ENCODE measurements around the gene SELENOF. TPM values are rescaled to one million over a fixed set of nuclear protein-coding genes. Genes with fewer than 3 reads are reported as not detected.
"Not testable (repeated sequence)": the region's sequence is repeated elsewhere in the genome, so short reads cannot be mapped to it uniquely, and the experiment has no call there.

SELENOF gene
- total RNA-seq, 1 donor, result 275 TPM

- TF ChIP-seq CTCF (IDR thresholded peaks at IDR 0.05; ENCODE audit: insufficient read depth, low read depth, low read length), result no peak
- no peak overlapping the region for H3K4me3 ChIP-seq (ENCODE audit: low read depth, low read length)
- no peak for DNase-seq (ENCODE audit: low read depth)
Observed at GRCh38 chr1:86875722-86876121, 38.2 kb downstream of the SELENOF start.

DNA sequence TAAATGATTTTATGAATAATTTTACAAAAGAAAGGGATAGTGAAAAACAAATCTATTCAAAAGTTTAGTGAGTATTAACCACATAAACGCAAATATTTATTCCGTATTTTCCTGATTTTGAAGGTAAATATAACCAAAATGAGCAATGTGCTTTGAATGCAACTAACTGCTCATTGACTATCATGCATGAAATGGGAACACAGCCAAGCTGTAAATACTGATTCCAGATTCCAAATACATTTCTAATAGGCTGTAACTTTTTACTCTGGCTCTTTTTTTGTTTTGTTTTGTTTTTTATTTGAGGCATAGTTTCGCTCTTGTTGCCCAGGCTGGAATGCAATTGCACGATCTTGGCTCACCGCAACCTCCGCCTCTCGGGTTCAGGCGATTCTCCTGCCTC lies 41.8 kb downstream of the SELENOF start:
- peak; percentile 15 for DNase-seq (ENCODE audit: low read depth)
- no peak overlapping the region for H3K4me3 ChIP-seq (ENCODE audit: low read depth, low read length)
- TF ChIP-seq CTCF (IDR thresholded peaks at IDR 0.05; ENCODE audit: insufficient read depth, low read depth, low read length), result no peak

DNA sequence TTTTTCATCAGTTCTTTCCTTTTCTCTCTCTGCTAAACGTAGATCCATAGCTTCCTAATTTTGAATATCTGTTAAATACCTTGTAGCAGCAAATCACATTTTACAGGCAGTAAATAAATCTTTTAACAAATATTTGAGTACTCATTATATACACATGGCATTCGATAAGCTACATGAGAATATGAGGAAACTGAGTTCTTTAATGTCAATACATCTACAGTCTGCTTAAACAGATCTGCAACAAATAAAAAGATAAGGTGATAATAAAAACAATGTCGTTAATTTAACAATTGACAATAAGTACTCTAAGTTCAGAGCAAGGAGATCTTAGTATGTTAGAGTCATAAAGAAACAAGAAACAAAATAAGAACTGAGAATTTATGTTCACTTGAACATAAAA lies 42.9 kb downstream of the SELENOF start:
- TF ChIP-seq CTCF (IDR thresholded peaks at IDR 0.05; ENCODE audit: insufficient read depth, low read depth, low read length), result no peak
- no peak for DNase-seq (ENCODE audit: low read depth)
- H3K4me3 ChIP-seq (ENCODE audit: low read depth, low read length), result no peak overlapping the region

- peak; percentile 31 for DNase-seq (ENCODE audit: low read depth)
- no peak overlapping the region for H3K4me3 ChIP-seq (ENCODE audit: low read depth, low read length)
- no peak for TF ChIP-seq CTCF (IDR thresholded peaks at IDR 0.05; ENCODE audit: insufficient read depth, low read depth, low read length)
Observed at GRCh38 chr1:86868477-86868876, 45.4 kb downstream of the SELENOF start.

GRCh38 chr1:86867278-86867677 lies 46.6 kb downstream of the SELENOF start:
- H3K4me3 ChIP-seq (ENCODE audit: low read depth, low read length); DNase-seq (ENCODE audit: low read depth): not testable (repeated sequence)

GRCh38 chr1:86866665-86867064 lies 47.3 kb downstream of the SELENOF start:
- H3K4me3 ChIP-seq (ENCODE audit: low read depth, low read length), result no peak overlapping the region
- TF ChIP-seq CTCF (IDR thresholded peaks at IDR 0.05; ENCODE audit: insufficient read depth, low read depth, low read length), result no peak
- DNase-seq (ENCODE audit: low read depth), result peak; percentile 77

DNA sequence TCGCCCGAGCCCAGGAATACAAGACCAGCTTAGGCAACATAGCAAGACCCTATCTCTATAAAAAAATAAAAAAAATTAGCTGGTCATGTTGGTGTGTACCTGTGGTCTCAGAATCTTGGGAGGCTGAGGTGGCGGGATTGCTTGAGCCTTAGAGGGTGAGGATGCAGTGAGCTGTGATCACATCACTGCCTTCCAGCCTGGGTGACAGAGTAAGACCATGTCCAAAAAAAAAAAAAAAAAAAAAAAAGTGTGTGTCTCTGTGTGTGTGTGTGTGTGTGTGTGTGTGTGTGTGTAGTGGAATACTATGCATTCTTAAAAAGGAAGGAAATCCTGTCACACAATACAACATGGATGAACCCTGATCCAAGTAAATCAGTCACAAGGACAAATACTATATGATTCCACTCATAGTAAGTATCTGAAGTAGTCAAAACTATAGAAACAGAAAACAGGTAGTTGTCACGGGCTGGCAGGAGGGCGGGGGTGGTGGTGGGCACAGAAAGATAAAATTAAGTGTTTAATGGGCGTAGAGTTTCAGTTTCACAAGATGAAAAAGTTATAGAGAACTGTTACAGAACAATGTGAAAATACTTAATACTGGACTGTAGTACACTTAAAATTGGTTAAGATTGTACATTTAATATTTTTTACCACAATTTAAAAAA lies 47.8 kb downstream of the SELENOF start:
- no peak for TF ChIP-seq CTCF (IDR thresholded peaks at IDR 0.05; ENCODE audit: insufficient read depth, low read depth, low read length)
- no peak for DNase-seq (ENCODE audit: low read depth)
- no peak overlapping the region for H3K4me3 ChIP-seq (ENCODE audit: low read depth, low read length)
